HEK293 (cell line): ENCODE data around the gene ABCG4.

Experiments used
- CTCF ChIA-PET: fragments of 350-600 bp; formaldehyde crosslinking; extraction: SDS; loops from one replicate; lab custom pipeline; 2021; ENCODE audit warnings: antibody characterized with exemption; lab: Yijun Ruan, JAX
- POLR2A ChIA-PET: fragments of 300-600 bp; formaldehyde crosslinking; extraction: SDS; loops from one replicate; lab custom pipeline; 2020; ENCODE audit warnings: antibody characterized with exemption, inconsistent platforms; lab: Yijun Ruan, JAX
- H3K27ac ChIP-seq: fragments of 200-500 bp; sonication (Bioruptor generic); 2 replicates; pipeline ENCODE4 v1.5.1; 2014; ENCODE audit warnings: low read depth, low read length, control low read depth, inconsistent platforms; ENCODE audit errors: extremely low read depth
- H3K36me3 ChIP-seq, 2 experiments: fragments of 200-500 bp in 1 of 2; sonication (Bioruptor generic) in 1 of 2; 1 replicate in 1 of 2; 2 replicates in 1 of 2; pipeline ENCODE4 v1.5.1; 2014 to 2017; ENCODE audit warnings: inconsistent platforms in 2 of 2, low read length in 2 of 2; ENCODE audit not compliant: control insufficient read depth in 2 of 2, insufficient read depth in 1 of 2
- H3K4me1 ChIP-seq: fragments of 200-500 bp; sonication (Bioruptor generic); 2 replicates; pipeline ENCODE4 v1.5.1; 2014; ENCODE audit warnings: mild to moderate bottlenecking, low read length, inconsistent platforms; ENCODE audit not compliant: control insufficient read depth, insufficient read depth
- H3K4me3 ChIP-seq: 2 replicates; pipeline ENCODE4 v1.5.1; 2011; ENCODE audit warnings: low read depth, mild to moderate bottlenecking, control low read depth, low read length, moderate library complexity
- H3K9me3 ChIP-seq: fragments of 200-500 bp; sonication (Bioruptor generic); 2 replicates; pipeline ENCODE4 v1.5.1; 2014; ENCODE audit warnings: low read depth, low read length, inconsistent platforms; ENCODE audit not compliant: control insufficient read depth, insufficient read depth
- BCL11A ChIP-seq: fragments of 450-650 bp; formaldehyde crosslinking; IDR thresholded peaks from 2 replicates; pipeline ENCODE4 v1.5.1; 2016; ENCODE audit warnings: low read depth, missing biosample characterization, missing genetic modification characterization
- FEZF1 ChIP-seq: fragments of 450-650 bp; formaldehyde crosslinking; IDR thresholded peaks from 2 replicates; pipeline ENCODE4 v1.5.1; 2016; ENCODE audit warnings: missing biosample characterization, missing genetic modification characterization
- GLI2 ChIP-seq: fragments of 450-650 bp; formaldehyde crosslinking; IDR thresholded peaks from 2 replicates; pipeline ENCODE4; 2017; ENCODE audit warnings: missing biosample characterization, missing genetic modification characterization, low read depth, borderline replicate concordance
- GLIS2 ChIP-seq: fragments of 450-650 bp; formaldehyde crosslinking; IDR thresholded peaks from 2 replicates; pipeline ENCODE4 v1.5.1; 2016; ENCODE audit warnings: missing biosample characterization, missing genetic modification characterization
- MYNN ChIP-seq: fragments of 450-650 bp; formaldehyde crosslinking; IDR thresholded peaks from 2 replicates; pipeline ENCODE4 v1.5.1; 2016; ENCODE audit warnings: missing biosample characterization, missing genetic modification characterization, borderline replicate concordance
- ZIC2 ChIP-seq: fragments of 450-650 bp; formaldehyde crosslinking; IDR thresholded peaks from 2 replicates; pipeline ENCODE4 v1.5.1; 2016; ENCODE audit warnings: missing biosample characterization, missing genetic modification characterization
- ZNF10 ChIP-seq: fragments of 450-650 bp; formaldehyde crosslinking; IDR thresholded peaks from 2 replicates; pipeline ENCODE4 v1.5.1; 2017; ENCODE audit warnings: missing biosample characterization, missing genetic modification characterization
- ZNF112 ChIP-seq: fragments of 450-650 bp; formaldehyde crosslinking; IDR thresholded peaks from 2 replicates; pipeline ENCODE4 v1.5.0; 2017; ENCODE audit warnings: missing biosample characterization, missing genetic modification characterization
- ZNF155 ChIP-seq: fragments of 450-650 bp; formaldehyde crosslinking; IDR thresholded peaks from 2 replicates; pipeline ENCODE4 v1.5.1; 2016; ENCODE audit warnings: missing biosample characterization, missing genetic modification characterization
- ZNF2 ChIP-seq: fragments of 450-650 bp; formaldehyde crosslinking; IDR thresholded peaks from 2 replicates; pipeline ENCODE4 v1.5.1; 2016; ENCODE audit warnings: missing biosample characterization, missing genetic modification characterization
- ZNF211 ChIP-seq: fragments of 450-650 bp; formaldehyde crosslinking; IDR thresholded peaks from 2 replicates; pipeline ENCODE4 v1.5.1; 2016; ENCODE audit warnings: low read depth, missing biosample characterization, missing genetic modification characterization
- ZNF274 ChIP-seq, 2 experiments: fragments of 200-500 bp in 1 of 2; fragments of 450-650 bp in 1 of 2; sonication (Bioruptor generic) in 1 of 2; formaldehyde crosslinking in 1 of 2; IDR thresholded peaks; 2 replicates each; pipeline versions ENCODE4 v1.5.1 to v1.6.1; 2014 to 2016; ENCODE audit warnings: borderline replicate concordance in 1 of 2, inconsistent platforms in 1 of 2, low read length in 1 of 2, missing biosample characterization in 1 of 2, missing genetic modification characterization in 1 of 2
- ZNF521 ChIP-seq: fragments of 450-650 bp; formaldehyde crosslinking; IDR thresholded peaks from 2 replicates; pipeline ENCODE4 v1.5.1; 2017; ENCODE audit warnings: missing biosample characterization, mild to moderate bottlenecking, missing genetic modification characterization
- ZNF596 ChIP-seq: fragments of 450-650 bp; IDR thresholded peaks from 2 replicates; pipeline ENCODE4 v1.5.0; 2018; ENCODE audit warnings: missing biosample characterization, mild to moderate bottlenecking, missing genetic modification characterization, moderate library complexity
- ZNF76 ChIP-seq: fragments of 450-650 bp; formaldehyde crosslinking; IDR thresholded peaks from 2 replicates; pipeline ENCODE4; 2016; ENCODE audit warnings: low read depth, missing biosample characterization, missing genetic modification characterization, borderline replicate concordance
- TF ChIP-seq, protein P1 (sequence below): fragments of 450-650 bp; formaldehyde crosslinking; IDR thresholded peaks from 2 replicates; pipeline ENCODE4 v1.5.1; 2016; ENCODE audit warnings: missing biosample characterization, missing genetic modification characterization
- TF ChIP-seq, protein P2 (sequence below): fragments of 450-650 bp; formaldehyde crosslinking; IDR thresholded peaks from 2 replicates; pipeline ENCODE4 v1.5.1; 2016; ENCODE audit warnings: missing biosample characterization, missing genetic modification characterization, borderline replicate concordance
- TF ChIP-seq, protein P3 (sequence below): fragments of 450-650 bp; formaldehyde crosslinking; IDR thresholded peaks from 2 replicates; pipeline ENCODE4 v1.5.1; 2016; ENCODE audit warnings: missing biosample characterization, missing genetic modification characterization
- TF ChIP-seq, protein P4 (sequence below): fragments of 450-650 bp; formaldehyde crosslinking; IDR thresholded peaks from 2 replicates; pipeline ENCODE4 v1.5.1; 2017; ENCODE audit warnings: missing biosample characterization, mild to moderate bottlenecking, missing genetic modification characterization, moderate library complexity

ABCG4 gene

DNA sequence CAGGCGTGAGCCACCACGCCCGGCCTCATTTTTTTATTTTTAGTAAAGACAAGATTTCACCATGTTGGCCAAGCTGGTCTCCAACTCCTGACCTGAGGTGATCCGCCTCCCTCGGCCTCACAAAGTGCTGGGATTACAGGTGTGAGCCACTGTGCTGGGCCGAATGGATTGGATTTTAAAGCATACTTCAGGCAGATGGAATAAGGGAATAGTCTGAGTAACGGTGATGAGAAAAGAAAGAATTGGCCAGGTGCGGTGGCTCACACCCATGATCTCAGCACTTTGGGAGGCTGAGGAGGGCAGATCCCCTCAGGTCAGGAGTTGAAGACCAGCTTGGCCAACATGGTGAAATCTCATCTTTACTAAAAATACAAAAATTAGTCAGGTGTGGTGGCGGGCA lies 55.2 kb downstream of the ABCG4 start:
- POLR2A ChIA-PET = interaction anchor here (2.2 kb wide), 1 partner anchor 134 kb away, joined by 6 read pairs; no protein-coding TSS in a partner anchor
- Histone ChIP-seq H3K4me3 (no peak overlapping the region), H3K27ac (no peak overlapping the region), H3K9me3 (no peaks in the 10 kb centered on the region), H3K4me1 (peaks cover 10% of the 10 kb centered on the region; the same call in 1 of the 2 replicates), H3K36me3 (no peaks in the 10 kb centered on the region)
- no peak for TF ChIP-seq ZNF274 (IDR thresholded peaks at IDR 0.05; ENCODE audit: low read length)
- no peak for TF ChIP-seq ZNF274 (tag by site-specific recombination; IDR thresholded peaks at IDR 0.05; ENCODE audit: borderline replicate concordance)
- no peak for TF ChIP-seq ZNF521 (tag by site-specific recombination)
- no peak for TF ChIP-seq MYNN (tag by site-specific recombination)
- TF ChIP-seq ZNF155 (tag by site-specific recombination) = no peak
- TF ChIP-seq, protein P1, sequence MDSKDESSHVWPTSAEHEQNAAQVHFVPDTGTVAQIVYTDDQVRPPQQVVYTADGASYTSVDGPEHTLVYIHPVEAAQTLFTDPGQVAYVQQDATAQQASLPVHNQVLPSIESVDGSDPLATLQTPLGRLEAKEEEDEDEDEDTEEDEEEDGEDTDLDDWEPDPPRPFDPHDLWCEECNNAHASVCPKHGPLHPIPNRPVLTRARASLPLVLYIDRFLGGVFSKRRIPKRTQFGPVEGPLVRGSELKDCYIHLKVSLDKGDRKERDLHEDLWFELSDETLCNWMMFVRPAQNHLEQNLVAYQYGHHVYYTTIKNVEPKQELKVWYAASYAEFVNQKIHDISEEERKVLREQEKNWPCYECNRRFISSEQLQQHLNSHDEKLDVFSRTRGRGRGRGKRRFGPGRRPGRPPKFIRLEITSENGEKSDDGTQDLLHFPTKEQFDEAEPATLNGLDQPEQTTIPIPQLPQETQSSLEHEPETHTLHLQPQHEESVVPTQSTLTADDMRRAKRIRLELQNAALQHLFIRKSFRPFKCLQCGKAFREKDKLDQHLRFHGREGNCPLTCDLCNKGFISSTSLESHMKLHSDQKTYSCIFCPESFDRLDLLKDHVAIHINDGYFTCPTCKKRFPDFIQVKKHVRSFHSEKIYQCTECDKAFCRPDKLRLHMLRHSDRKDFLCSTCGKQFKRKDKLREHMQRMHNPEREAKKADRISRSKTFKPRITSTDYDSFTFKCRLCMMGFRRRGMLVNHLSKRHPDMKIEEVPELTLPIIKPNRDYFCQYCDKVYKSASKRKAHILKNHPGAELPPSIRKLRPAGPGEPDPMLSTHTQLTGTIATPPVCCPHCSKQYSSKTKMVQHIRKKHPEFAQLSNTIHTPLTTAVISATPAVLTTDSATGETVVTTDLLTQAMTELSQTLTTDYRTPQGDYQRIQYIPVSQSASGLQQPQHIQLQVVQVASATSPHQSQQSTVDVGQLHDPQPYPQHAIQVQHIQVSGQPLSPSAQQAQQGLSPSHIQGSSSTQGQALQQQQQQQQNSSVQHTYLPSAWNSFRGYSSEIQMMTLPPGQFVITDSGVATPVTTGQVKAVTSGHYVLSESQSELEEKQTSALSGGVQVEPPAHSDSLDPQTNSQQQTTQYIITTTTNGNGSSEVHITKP (tag by site-specific recombination) = no peak
- TF ChIP-seq, all 188 proteins: peak for 0
- CTCF ChIA-PET = interaction anchor here (0.7 to 3.5 kb wide), 7 partner anchors 11 to 170 kb away, joined by 3 to 26 read pairs (median 6); no protein-coding TSS in a partner anchor

DNA sequence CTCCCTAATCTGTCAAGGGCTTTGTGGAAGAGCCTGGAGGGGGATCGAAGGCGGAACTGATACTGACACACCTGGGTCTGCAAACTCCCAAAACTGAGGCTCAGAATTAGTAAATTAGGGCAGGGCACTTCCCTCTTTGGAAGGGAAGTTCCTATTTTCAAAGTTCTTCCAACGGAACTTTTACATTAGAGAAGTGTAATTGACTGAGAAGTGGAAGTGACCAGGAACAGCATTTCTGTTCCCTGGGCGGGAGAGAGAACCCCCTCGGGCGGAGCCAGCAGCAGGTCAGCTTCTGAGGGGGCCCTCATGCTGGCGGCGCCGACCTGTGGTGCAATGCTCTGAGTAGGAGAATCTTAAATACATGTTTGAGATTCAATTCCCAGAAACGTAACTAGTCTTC lies 56.2 kb downstream of the ABCG4 start:
- ChIA-PET CTCF (interaction anchor here (0.6 to 3.5 kb wide), 29 partner anchors 8 to 1801 kb away, joined by 3 to 26 read pairs (median 4); partner anchors contain the start of genes DPAGT1 and HMBS), POLR2A (interaction anchor here (1.3 to 3.1 kb wide), 4 partner anchors 45 to 137 kb away, joined by 3 to 19 read pairs (median 6); partner anchors contain the start of genes MCAM and VPS11)
- no peaks in the 10 kb centered on the region for H3K36me3 ChIP-seq
- H3K9me3 ChIP-seq = no peaks in the 10 kb centered on the region
- no peak overlapping the region for H3K4me3 ChIP-seq
- peaks cover 10% of the 10 kb centered on the region; the same call in 1 of the 2 replicates for H3K4me1 ChIP-seq
- no peak overlapping the region for H3K27ac ChIP-seq
- TF ChIP-seq ZNF596 (tag by site-specific recombination) (no peak), ZNF211 (tag by site-specific recombination) (no peak), ZIC2 (tag by site-specific recombination) (no peak), FEZF1 (tag by site-specific recombination) (no peak), GLIS2 (tag by site-specific recombination) (no peak), ZNF76 (tag by site-specific recombination) (no peak), BCL11A (no peak), ZNF112 (no peak), GLI2 (tag by site-specific recombination) (no peak), ZNF2 (tag by site-specific recombination) (no peak), ZNF10 (no peak)
- TF ChIP-seq, protein P1 (tag by site-specific recombination) = no peak
- TF ChIP-seq, protein P2, sequence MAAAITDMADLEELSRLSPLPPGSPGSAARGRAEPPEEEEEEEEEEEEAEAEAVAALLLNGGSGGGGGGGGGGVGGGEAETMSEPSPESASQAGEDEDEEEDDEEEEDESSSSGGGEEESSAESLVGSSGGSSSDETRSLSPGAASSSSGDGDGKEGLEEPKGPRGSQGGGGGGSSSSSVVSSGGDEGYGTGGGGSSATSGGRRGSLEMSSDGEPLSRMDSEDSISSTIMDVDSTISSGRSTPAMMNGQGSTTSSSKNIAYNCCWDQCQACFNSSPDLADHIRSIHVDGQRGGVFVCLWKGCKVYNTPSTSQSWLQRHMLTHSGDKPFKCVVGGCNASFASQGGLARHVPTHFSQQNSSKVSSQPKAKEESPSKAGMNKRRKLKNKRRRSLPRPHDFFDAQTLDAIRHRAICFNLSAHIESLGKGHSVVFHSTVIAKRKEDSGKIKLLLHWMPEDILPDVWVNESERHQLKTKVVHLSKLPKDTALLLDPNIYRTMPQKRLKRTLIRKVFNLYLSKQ = no peak
- TF ChIP-seq, protein P3, sequence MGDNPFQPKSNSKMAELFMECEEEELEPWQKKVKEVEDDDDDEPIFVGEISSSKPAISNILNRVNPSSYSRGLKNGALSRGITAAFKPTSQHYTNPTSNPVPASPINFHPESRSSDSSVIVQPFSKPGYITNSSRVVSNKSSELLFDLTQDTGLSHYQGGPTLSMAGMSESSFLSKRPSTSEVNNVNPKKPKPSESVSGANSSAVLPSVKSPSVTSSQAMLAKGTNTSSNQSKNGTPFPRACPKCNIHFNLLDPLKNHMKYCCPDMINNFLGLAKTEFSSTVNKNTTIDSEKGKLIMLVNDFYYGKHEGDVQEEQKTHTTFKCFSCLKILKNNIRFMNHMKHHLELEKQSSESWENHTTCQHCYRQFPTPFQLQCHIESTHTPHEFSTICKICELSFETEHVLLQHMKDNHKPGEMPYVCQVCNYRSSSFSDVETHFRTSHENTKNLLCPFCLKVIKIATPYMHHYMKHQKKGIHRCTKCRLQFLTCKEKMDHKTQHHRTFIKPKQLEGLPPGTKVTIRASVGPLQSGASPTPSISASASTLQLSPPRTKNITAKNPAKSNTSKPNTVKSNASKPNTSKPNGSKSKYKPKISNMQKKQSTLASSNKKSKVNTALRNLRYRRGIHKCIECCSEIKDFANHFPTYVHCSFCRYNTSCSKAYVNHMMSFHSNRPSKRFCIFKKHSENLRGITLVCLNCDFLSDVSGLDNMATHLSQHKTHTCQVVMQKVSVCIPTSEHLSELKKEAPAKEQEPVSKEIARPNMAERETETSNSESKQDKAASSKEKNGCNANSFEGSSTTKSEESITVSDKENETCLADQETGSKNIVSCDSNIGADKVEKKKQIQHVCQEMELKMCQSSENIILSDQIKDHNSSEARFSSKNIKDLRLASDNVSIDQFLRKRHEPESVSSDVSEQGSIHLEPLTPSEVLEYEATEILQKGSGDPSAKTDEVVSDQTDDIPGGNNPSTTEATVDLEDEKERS (tag by site-specific recombination) = no peak
- TF ChIP-seq, protein P4, sequence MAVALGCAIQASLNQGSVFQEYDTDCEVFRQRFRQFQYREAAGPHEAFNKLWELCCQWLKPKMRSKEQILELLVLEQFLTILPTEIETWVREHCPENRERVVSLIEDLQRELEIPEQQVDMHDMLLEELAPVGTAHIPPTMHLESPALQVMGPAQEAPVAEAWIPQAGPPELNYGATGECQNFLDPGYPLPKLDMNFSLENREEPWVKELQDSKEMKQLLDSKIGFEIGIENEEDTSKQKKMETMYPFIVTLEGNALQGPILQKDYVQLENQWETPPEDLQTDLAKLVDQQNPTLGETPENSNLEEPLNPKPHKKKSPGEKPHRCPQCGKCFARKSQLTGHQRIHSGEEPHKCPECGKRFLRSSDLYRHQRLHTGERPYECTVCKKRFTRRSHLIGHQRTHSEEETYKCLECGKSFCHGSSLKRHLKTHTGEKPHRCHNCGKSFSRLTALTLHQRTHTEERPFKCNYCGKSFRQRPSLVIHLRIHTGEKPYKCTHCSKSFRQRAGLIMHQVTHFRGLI (tag by site-specific recombination) = no peak
